Upper lobe of left lung (tissue), 6 donors: ENCODE data around the gene LRRC26. TPM values are rescaled to one million over a fixed set of nuclear protein-coding genes. Genes with fewer than 3 reads are reported as not detected.
A peak's percentile ranks its signal among the peaks of the same experiment; 100 is the strongest.

Experiments
- ATAC-seq, 2 donors: fragments of 200-7000 bp; cut with Tn5 transposase; one replicate each; pipeline ENCODE4 v1.9.1; 2022; ENCODE audit warnings: mild to moderate bottlenecking in 2 of 2, moderate library complexity in 2 of 2; ENCODE audit not compliant: low FRiP score in 2 of 2
- DNase-seq, 2 donors: peaks; one replicate each; pipeline ENCODE4 v3.0.0-alpha.2; 2019 to 2020
- H3K27ac ChIP-seq, 4 donors: fragments of 200-600 bp; sonication (generic); one replicate each; pipeline ENCODE4 v1.5.1; 2016 to 2019
- H3K27me3 ChIP-seq, 4 donors: fragments of 200-600 bp; sonication (generic); one replicate each; pipeline ENCODE4 v1.5.1; 2017 to 2019
- H3K36me3 ChIP-seq, 4 donors: fragments of 200-600 bp; sonication (generic); one replicate each; pipeline ENCODE4 v1.5.1; 2016 to 2019
- H3K4me1 ChIP-seq, 4 donors: fragments of 200-600 bp; sonication (generic); one replicate each; pipeline ENCODE4 v1.5.1; 2018 to 2019
- H3K4me3 ChIP-seq, 4 donors: fragments of 200-600 bp; sonication (generic); one replicate each; pipeline ENCODE4 v1.5.1; 2017 to 2019; ENCODE audit warnings: mild to moderate bottlenecking in 2 of 4, moderate library complexity in 1 of 4
- H3K9me3 ChIP-seq, 4 donors: fragments of 200-600 bp; sonication (generic); one replicate each; pipeline ENCODE4 v1.5.1; 2018 to 2019
- EP300 ChIP-seq, 4 donors: sonication (generic); formaldehyde crosslinking; IDR thresholded peaks; one replicate each; pipeline ENCODE4 v1.5.1; 2017; ENCODE audit warnings: antibody characterized with exemption in 4 of 4, control low read depth in 2 of 4
- POLR2A ChIP-seq, 4 donors: fragments of 450-650 bp; IDR thresholded peaks; one replicate each; pipeline ENCODE4 v1.5.1; 2016 to 2017; ENCODE audit warnings: antibody characterized with exemption in 4 of 4, mild to moderate bottlenecking in 2 of 4
- POLR2AphosphoS5 ChIP-seq, 2 donors: sonication (generic); formaldehyde crosslinking; IDR thresholded peaks; one replicate each; pipeline ENCODE4 v1.5.1; 2017; ENCODE audit warnings: antibody characterized with exemption in 2 of 2
- WGBS, 2 donors: methylation state at CpG; one replicate each; pipeline ENCODE4 v1.1.5; 2017 to 2018; 5-methylcytosine and 5-hydroxymethylcytosine counted together
- total RNA-seq, 6 donors: library from RNA; depleted of rRNA in 4 of 6; stranded (reverse); fragments of >200 nt in 4 of 6; gene quantifications; one replicate each; pipeline versions ENCODE4 v1.1.0 to v1.2.1, GENCODE V29; 2016 to 2021
- TF ChIP-seq, protein P1 (sequence below), 6 experiments: fragments of 450-650 bp in 4 of 6; fragments of 200-600 bp in 2 of 6; sonication (generic) in 2 of 6; IDR thresholded peaks; one replicate each; pipeline ENCODE4 v1.5.1; 2016 to 2019; ENCODE audit warnings: antibody characterized with exemption in 6 of 6
- donor health status: DM: no; HTN: no; CAD: no; lungs with moderate emphysema.
- donor health status: DM: no; HTN: yes; CAD: no; lungs with severe emphysema.

Gene LRRC26
- total RNA-seq, 6 donors from 2014 or later, result 0.46 to 6.3 (median 1.7) TPM; not detected in 2

DNA sequence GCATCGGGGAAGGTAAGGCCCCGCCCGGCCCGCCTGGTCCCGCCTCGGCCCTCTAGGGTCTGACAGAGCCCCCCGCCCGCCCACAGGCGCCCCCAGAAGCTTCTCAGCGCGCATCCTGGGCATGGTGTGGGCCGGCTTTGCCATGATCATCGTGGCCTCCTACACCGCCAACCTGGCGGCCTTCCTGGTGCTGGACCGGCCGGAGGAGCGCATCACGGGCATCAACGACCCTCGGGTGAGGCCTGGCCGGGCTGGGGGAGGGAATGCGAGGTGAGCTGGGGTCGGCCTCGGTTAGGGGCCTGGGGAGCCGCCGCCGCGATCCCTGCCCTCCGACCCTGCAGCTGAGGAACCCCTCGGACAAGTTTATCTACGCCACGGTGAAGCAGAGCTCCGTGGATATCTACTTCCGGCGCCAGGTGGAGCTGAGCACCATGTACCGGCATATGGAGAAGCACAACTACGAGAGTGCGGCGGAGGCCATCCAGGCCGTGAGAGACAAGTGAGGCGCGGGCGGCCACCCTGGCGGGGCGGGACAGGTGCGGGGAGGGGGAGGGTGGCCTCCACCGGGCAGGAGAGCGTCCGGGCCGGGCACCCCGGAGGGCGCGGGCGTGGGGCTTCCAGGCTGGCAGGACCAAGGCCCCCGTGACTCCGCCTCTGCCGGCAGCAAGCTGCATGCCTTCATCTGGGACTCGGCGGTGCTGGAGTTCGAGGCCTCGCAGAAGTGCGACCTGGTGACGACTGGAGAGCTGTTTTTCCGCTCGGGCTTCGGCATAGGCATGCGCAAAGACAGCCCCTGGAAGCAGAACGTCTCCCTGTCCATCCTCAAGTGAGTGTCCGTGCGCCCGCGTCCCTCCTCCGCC is 7.1 kb downstream of the LRRC26 start:
- WGBS, 2 donors, result 7 to 51% methylated on average over 10 to 52 of the region's 74 CpGs
- H3K4me1 ChIP-seq, result peaks cover 18 to 39% (median 26%) of the 10 kb centered on the region in 4 donors
- TF ChIP-seq POLR2A (IDR thresholded peaks at IDR 0.05) (no peak), POLR2AphosphoS5 (IDR thresholded peaks at IDR 0.05) (no peak), EP300 (IDR thresholded peaks at IDR 0.05) (no peak)
- TF ChIP-seq, protein P1, sequence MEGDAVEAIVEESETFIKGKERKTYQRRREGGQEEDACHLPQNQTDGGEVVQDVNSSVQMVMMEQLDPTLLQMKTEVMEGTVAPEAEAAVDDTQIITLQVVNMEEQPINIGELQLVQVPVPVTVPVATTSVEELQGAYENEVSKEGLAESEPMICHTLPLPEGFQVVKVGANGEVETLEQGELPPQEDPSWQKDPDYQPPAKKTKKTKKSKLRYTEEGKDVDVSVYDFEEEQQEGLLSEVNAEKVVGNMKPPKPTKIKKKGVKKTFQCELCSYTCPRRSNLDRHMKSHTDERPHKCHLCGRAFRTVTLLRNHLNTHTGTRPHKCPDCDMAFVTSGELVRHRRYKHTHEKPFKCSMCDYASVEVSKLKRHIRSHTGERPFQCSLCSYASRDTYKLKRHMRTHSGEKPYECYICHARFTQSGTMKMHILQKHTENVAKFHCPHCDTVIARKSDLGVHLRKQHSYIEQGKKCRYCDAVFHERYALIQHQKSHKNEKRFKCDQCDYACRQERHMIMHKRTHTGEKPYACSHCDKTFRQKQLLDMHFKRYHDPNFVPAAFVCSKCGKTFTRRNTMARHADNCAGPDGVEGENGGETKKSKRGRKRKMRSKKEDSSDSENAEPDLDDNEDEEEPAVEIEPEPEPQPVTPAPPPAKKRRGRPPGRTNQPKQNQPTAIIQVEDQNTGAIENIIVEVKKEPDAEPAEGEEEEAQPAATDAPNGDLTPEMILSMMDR (IDR thresholded peaks at IDR 0.05), result peak in 3 of 6 experiments; percentile 14 to 16 (median 15)
- H3K36me3 ChIP-seq, result no peaks in the 10 kb centered on the region
- H3K9me3 ChIP-seq, result no peaks in the 10 kb centered on the region
- DNase-seq, result peak; percentile 38 to 86
- peaks cover 2 to 98% (median 70%) of the 10 kb centered on the region in 4 donors for H3K27me3 ChIP-seq
- H3K4me3 ChIP-seq, result peak overlapping the region in 3 of 4 donors; percentile 34 to 43 (median 37)
- no peak overlapping the region for H3K27ac ChIP-seq
- ATAC-seq, result no peak

DNA sequence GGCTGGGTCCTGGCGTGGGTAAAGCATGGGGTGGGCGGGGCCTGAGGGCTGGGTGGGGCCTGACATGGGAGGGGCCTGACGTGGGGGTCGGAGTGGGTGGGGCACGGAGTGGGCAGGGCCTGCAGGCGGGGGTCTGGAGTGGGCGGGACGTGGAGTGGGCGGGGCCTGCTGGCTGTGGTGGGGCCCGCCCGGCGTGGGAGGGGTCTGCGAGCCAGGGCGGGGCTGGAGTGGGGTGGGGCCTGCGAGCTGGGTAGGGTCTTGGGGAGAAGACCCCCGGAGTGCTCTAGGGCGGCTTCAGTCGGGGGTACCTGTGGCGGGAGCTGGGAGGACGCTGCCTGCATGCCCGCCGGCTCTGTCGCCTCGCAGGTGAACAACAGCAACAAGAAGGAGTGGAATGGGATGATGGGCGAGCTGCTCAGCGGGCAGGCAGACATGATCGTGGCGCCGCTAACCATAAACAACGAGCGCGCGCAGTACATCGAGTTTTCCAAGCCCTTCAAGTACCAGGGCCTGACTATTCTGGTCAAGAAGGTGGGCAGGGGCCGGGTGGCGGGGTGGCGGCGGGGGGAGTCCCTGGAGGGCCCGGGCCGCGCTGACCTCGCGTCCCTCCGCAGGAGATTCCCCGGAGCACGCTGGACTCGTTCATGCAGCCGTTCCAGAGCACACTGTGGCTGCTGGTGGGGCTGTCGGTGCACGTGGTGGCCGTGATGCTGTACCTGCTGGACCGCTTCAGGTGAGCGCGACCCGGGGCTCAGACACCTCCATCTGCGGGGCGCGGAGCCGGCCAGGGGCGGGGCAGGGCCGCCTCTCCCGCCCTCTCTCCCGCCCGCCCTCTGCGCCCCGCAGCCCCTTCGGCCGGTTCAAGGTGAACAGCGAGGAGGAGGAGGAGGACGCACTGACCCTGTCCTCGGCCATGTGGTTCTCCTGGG is 8.0 kb downstream of the LRRC26 start:
- peak in 1 of 2 donors; percentile 73 for DNase-seq
- TF ChIP-seq POLR2A (IDR thresholded peaks at IDR 0.05) (no peak), EP300 (IDR thresholded peaks at IDR 0.05) (no peak), POLR2AphosphoS5 (IDR thresholded peaks at IDR 0.05) (no peak)
- TF ChIP-seq, protein P1 (IDR thresholded peaks at IDR 0.05), result no peak
- Histone ChIP-seq H3K4me1 (peaks cover 15 to 38% (median 25%) of the 10 kb centered on the region in 4 donors), H3K9me3 (no peaks in the 10 kb centered on the region), H3K27ac (no peak overlapping the region), H3K36me3 (no peaks in the 10 kb centered on the region), H3K4me3 (no peak overlapping the region), H3K27me3 (peaks cover 0 to 96% (median 69%) of the 10 kb centered on the region in 4 donors)
- 5 to 7% methylated on average over 17 to 18 of the region's 71 CpGs for WGBS, 2 donors
- no peak for ATAC-seq

DNA sequence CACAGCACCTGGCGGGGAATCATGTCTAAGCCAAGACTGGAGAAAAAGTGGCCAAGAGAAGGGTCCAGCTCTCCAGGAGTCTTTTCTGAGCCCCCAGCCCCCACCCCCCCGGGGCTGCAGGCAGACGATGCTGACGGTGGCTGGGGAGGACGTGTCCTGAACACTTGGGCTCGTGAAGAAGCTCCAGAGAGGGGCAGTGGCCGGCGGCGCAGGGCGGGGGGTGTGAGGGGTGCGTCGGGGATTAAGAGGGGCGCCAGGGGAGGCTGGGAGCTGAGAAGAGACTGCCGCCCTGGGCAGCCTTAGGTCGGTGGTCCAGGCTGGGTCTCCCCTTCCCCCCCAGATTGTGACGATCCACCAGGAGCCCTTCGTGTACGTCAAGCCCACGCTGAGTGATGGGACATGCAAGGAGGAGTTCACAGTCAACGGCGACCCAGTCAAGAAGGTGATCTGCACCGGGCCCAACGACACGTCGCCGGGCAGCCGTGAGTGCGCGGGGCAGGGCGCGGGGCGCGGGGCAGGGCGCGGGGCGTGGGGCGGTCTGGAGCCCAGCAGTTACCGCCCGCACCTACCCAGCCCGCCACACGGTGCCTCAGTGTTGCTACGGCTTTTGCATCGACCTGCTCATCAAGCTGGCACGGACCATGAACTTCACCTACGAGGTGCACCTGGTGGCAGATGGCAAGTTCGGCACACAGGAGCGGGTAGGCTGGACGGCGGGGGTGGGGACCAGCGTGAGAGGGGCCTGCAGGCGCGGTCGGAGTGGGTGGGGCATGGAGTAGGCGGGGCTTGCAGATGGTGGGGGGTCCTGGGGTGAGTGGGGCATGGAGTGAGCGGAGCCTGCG is 8.9 kb downstream of the LRRC26 start:
- no peak for TF ChIP-seq POLR2A (IDR thresholded peaks at IDR 0.05)
- Histone ChIP-seq H3K4me1 (peaks cover 21 to 43% (median 30%) of the 10 kb centered on the region in 4 donors), H3K27ac (no peak overlapping the region), H3K9me3 (no peaks in the 10 kb centered on the region), H3K27me3 (peaks cover 0 to 94% (median 64%) of the 10 kb centered on the region in 4 donors), H3K4me3 (no peak overlapping the region), H3K36me3 (no peaks in the 10 kb centered on the region)
- DNase-seq (peak in 1 of 2 donors; percentile 74), ATAC-seq (no peak)
- 30 to 43% methylated on average over 20 to 50 of the region's 56 CpGs for WGBS, 2 donors

GRCh38 chr9:137160054-137160425 is 9.8 kb downstream of the LRRC26 start:
- no peak overlapping the region for H3K27ac ChIP-seq
- no peaks in the 10 kb centered on the region for H3K36me3 ChIP-seq
- no peak for TF ChIP-seq EP300 (IDR thresholded peaks at IDR 0.05)
- TF ChIP-seq, protein P1 (IDR thresholded peaks at IDR 0.05), result no peak
- no peak for TF ChIP-seq POLR2A (IDR thresholded peaks at IDR 0.05)
- no peak for TF ChIP-seq POLR2AphosphoS5 (IDR thresholded peaks at IDR 0.05)
- H3K27me3 ChIP-seq, result peaks cover 0 to 87% (median 56%) of the 10 kb centered on the region in 4 donors
- DNase-seq, result peak in 1 of 2 donors; percentile 70
- no peaks in the 10 kb centered on the region for H3K9me3 ChIP-seq
- 63 to 64% methylated on average over 17 of the region's 17 CpGs for WGBS, 2 donors
- H3K4me1 ChIP-seq, result peaks cover 21 to 43% (median 30%) of the 10 kb centered on the region in 4 donors
- no peak overlapping the region for H3K4me3 ChIP-seq
- no peak for ATAC-seq
